ENCODE data around the gene KDM3A.

KDM3A gene

GRCh38 chr2:86520153-86520552 lies 79.0 kb downstream of the KDM3A start:
- no peak for ATAC-seq
- TF ChIP-seq, protein P1, sequence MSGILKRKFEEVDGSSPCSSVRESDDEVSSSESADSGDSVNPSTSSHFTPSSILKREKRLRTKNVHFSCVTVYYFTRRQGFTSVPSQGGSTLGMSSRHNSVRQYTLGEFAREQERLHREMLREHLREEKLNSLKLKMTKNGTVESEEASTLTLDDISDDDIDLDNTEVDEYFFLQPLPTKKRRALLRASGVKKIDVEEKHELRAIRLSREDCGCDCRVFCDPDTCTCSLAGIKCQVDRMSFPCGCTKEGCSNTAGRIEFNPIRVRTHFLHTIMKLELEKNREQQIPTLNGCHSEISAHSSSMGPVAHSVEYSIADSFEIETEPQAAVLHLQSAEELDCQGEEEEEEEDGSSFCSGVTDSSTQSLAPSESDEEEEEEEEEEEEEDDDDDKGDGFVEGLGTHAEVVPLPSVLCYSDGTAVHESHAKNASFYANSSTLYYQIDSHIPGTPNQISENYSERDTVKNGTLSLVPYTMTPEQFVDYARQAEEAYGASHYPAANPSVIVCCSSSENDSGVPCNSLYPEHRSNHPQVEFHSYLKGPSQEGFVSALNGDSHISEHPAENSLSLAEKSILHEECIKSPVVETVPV (CRISPR knock-in tag; IDR thresholded peaks at IDR 0.05), result no peak
- TF ChIP-seq ZNF565 (CRISPR knock-in tag; conservative IDR thresholded peaks at IDR 0.05; ENCODE audit: low read depth) (no peak), ZFP3 (CRISPR knock-in tag; IDR thresholded peaks at IDR 0.05) (no peak), OSR1 (CRISPR knock-in tag; IDR thresholded peaks at IDR 0.05) (no peak), CSDC2 (CRISPR knock-in tag; IDR thresholded peaks at IDR 0.05) (no peak)

- no peak for ATAC-seq
- no peak for TF ChIP-seq ZNF70 (CRISPR knock-in tag; IDR thresholded peaks at IDR 0.05)
- no peak for TF ChIP-seq TSHZ2 (CRISPR knock-in tag; IDR thresholded peaks at IDR 0.05)
- TF ChIP-seq CSDC2 (CRISPR knock-in tag; IDR thresholded peaks at IDR 0.05), result no peak
- no peak for TF ChIP-seq ZNF565 (CRISPR knock-in tag; conservative IDR thresholded peaks at IDR 0.05; ENCODE audit: low read depth)
- TF ChIP-seq ZFP30 (CRISPR knock-in tag; IDR thresholded peaks at IDR 0.05), result no peak
Observed at GRCh38 chr2:86521922-86522321, 80.8 kb downstream of the KDM3A start.

- no peak for TF ChIP-seq ZC3H10 (CRISPR knock-in tag; IDR thresholded peaks at IDR 0.05)
- no peak for TF ChIP-seq RARB (CRISPR knock-in tag; IDR thresholded peaks at IDR 0.05)
- ATAC-seq, result no peak
Observed at GRCh38 chr2:86522711-86523110, 81.5 kb downstream of the KDM3A start.

DNA sequence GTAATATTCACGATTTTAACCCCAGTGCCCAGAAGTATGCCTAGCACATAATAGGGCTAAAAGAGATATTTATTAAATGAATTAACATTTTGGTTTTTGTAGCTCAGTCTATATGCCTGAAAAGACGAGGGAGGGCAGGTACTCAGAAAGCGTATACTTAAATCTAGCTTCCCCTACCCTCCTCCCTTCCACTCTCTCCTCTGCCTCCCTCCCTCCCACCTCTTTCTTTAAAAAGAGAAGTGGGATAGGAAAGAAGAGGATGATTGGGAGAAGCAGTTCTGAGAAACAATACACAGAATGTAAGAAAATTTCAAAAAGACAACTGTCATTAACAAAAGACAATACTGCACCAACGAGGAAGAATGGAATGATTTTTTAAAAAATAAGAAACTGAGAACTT lies 82.3 kb downstream of the KDM3A start:
- no peak for ATAC-seq
- TF ChIP-seq ZFP30 (CRISPR knock-in tag; IDR thresholded peaks at IDR 0.05) (no peak), ZNF565 (CRISPR knock-in tag; conservative IDR thresholded peaks at IDR 0.05; ENCODE audit: low read depth) (no peak), SNAI2 (CRISPR knock-in tag; IDR thresholded peaks at IDR 0.05) (no peak)

DNA sequence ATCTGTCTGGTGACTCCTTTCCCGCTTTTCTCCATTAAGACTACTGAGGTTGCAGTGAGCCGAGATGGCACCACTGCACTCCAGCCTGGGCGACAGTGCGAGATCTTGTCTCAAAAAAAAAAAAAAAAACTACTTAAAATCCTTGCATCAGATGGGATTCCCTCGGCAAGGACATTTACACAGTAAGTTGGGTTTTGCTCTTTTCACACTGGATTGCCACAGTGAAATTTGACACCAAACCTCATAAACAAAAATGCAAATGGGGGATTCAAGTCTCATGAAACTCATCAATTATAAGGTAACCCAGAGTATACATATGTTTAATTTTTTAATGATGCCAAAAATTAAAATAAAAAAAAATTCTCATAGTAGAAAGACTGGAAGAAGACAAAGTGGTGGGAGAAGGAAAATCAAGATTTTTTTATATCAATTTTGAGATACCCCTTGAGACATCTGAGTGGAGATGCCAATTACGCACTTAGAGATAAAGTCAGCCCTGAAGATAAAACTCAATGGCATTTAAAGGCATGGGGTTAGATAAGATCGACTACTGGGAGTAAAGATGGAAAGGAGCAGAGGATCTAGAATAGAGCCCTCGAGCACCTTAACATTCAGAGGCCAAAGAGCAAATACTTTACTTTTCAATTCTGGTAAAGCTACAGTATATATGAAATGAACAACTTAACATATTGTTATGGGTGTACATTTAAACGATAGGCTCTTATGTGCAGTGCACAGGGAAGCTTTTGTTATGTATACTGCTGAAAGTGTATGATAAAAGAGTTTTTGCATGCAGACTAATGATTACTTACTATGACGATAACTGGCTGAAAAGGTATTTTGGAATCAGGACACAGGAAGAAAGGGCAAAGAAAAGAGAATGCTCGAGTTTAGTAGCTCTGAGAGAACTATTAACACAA lies 84.5 kb downstream of the KDM3A start:
- TF ChIP-seq RARB (CRISPR knock-in tag; IDR thresholded peaks at IDR 0.05), result no peak
- TF ChIP-seq ZNF8 (CRISPR knock-in tag; IDR thresholded peaks at IDR 0.05), result no peak
- TF ChIP-seq, protein P2, sequence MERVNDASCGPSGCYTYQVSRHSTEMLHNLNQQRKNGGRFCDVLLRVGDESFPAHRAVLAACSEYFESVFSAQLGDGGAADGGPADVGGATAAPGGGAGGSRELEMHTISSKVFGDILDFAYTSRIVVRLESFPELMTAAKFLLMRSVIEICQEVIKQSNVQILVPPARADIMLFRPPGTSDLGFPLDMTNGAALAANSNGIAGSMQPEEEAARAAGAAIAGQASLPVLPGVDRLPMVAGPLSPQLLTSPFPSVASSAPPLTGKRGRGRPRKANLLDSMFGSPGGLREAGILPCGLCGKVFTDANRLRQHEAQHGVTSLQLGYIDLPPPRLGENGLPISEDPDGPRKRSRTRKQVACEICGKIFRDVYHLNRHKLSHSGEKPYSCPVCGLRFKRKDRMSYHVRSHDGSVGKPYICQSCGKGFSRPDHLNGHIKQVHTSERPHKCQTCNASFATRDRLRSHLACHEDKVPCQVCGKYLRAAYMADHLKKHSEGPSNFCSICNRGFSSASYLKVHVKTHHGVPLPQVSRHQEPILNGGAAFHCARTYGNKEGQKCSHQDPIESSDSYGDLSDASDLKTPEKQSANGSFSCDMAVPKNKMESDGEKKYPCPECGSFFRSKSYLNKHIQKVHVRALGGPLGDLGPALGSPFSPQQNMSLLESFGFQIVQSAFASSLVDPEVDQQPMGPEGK (CRISPR knock-in tag; IDR thresholded peaks at IDR 0.05; ENCODE audit: borderline replicate concordance), result no peak
- no peak for TF ChIP-seq ZFP30 (CRISPR knock-in tag; IDR thresholded peaks at IDR 0.05)
- no peak for TF ChIP-seq BACH2 (CRISPR knock-in tag; IDR thresholded peaks at IDR 0.05; ENCODE audit: borderline replicate concordance)
- TF ChIP-seq ZNF70 (CRISPR knock-in tag; IDR thresholded peaks at IDR 0.05), result no peak
- no peak for ATAC-seq

DNA sequence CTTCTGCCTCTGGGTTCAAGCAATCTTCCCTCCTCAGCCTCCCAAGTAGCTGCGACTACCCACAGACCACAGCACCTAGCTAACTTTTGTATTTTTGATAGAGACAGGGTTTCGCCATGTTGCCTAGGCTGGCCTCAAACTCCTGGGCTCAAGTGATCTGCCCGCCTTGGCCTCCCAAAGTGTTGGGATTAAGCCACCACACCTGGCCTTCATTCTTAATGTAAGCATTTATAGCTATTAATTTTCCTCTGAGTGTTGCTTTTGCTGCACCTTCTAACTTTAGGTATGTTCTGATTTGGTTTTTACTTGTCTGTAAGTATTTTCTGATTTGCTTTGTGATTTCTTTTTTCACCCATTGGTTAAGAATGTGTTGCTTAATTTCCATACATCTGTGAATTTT lies 92.4 kb downstream of the KDM3A start:
- no peak for ATAC-seq
- no peak for TF ChIP-seq ZFP30 (CRISPR knock-in tag; IDR thresholded peaks at IDR 0.05)
- no peak for TF ChIP-seq SNAI2 (CRISPR knock-in tag; IDR thresholded peaks at IDR 0.05)
- TF ChIP-seq, protein P2 (CRISPR knock-in tag; IDR thresholded peaks at IDR 0.05; ENCODE audit: borderline replicate concordance), result no peak
- no peak for TF ChIP-seq ZFP3 (CRISPR knock-in tag; IDR thresholded peaks at IDR 0.05)
- TF ChIP-seq OSR1 (CRISPR knock-in tag; IDR thresholded peaks at IDR 0.05), result no peak
- TF ChIP-seq, protein P1 (CRISPR knock-in tag; IDR thresholded peaks at IDR 0.05), result no peak
- TF ChIP-seq BACH2 (CRISPR knock-in tag; IDR thresholded peaks at IDR 0.05; ENCODE audit: borderline replicate concordance), result no peak
- no peak for TF ChIP-seq ZNF565 (CRISPR knock-in tag; conservative IDR thresholded peaks at IDR 0.05; ENCODE audit: low read depth)
